Transverse colon (tissue), 4 donors: ENCODE measurements around the gene CELF4.

Experiments
- CTCF ChIP-seq, 5 experiments: fragments of 200-600 bp in 3 of 5; fragments of 450-650 bp in 2 of 5; sonication (generic) in 3 of 5; IDR thresholded peaks; 1 replicate in 2 of 5; 2 replicates in 3 of 5; pipeline ENCODE4 v1.5.1; 2016 to 2017; ENCODE audit warnings: antibody characterized with exemption in 5 of 5, inconsistent platforms in 3 of 5, mild to moderate bottlenecking in 2 of 5, moderate library complexity in 1 of 5
- EP300 ChIP-seq: sonication (generic); formaldehyde crosslinking; IDR thresholded peaks from one replicate; pipeline ENCODE4 v1.6.1; 2017; ENCODE audit warnings: antibody characterized with exemption, low read depth
- POLR2A ChIP-seq: fragments of 450-650 bp; IDR thresholded peaks from one replicate; pipeline ENCODE4 v1.6.1; 2016; ENCODE audit warnings: antibody characterized with exemption, mild to moderate bottlenecking, moderate library complexity
- POLR2AphosphoS5 ChIP-seq, 3 donors: sonication (generic); formaldehyde crosslinking; IDR thresholded peaks; one replicate each; pipeline ENCODE4 v1.6.1; 2016; ENCODE audit warnings: antibody characterized with exemption in 3 of 3

GRCh38 chr18:37584952-37585695 lies 19.5 kb upstream of the CELF4 start:
- no peak for TF ChIP-seq CTCF (IDR thresholded peaks at IDR 0.05)
- no peak for TF ChIP-seq POLR2A
- no peak for TF ChIP-seq EP300
- no peak for TF ChIP-seq POLR2AphosphoS5 (IDR thresholded peaks at IDR 0.05)
